ENCODE results near the gene LRRIQ1. TPM values are rescaled to one million over a fixed set of nuclear protein-coding genes. Genes with fewer than 3 reads are reported as not detected.

Gene LRRIQ1
- total and polyA plus RNA-seq, 2 experiments from 2014 or later = 1.4 to 4.0 TPM

DNA sequence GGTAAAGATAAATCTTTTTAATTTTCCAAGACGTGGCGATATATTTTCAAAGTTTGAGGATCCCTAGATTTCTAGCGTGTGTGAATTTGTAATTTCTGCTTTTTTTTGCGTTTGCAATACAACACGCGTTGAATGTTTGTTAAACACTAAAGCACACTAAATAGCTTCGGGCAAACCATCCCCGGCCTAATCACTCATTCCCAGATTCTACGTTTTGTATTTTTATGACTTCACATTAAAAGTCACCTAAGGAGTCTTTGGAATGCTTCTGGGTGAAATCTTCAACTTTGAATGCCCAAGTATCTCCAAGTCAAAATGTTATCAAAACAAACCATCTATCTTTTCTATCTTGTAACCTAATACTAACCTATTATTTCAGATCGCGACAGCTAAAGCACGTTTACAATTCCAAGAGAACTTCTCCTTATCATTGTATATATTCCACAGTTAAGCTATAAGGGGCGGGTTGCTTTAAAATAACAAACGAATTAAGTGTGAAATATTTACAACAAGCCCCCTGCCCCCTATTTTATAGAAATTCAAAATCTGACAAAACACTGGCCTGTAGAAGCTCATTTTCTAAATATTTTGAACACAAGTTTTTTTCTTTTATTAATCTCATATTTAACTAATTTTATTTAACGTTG lies 245.0 kb downstream of the LRRIQ1 start:
- Mint-ChIP-seq H3K27ac (peak overlapping the region; percentile 94), H3K9me3 (no peaks in the 10 kb centered on the region), H3K4me1 (peaks cover 25% of the 10 kb centered on the region), H3K4me3 (peak overlapping the region; percentile 97), H3K27me3 (ENCODE audit: insufficient read depth, low read depth, poor library complexity) (peaks cover 52% of the 10 kb centered on the region), H3K36me3 (ENCODE audit: low read depth) (no peaks in the 10 kb centered on the region)
- H4K20me1 ChIP-seq (replicated peaks; ENCODE audit: insufficient read depth) = peaks cover 5% of the 10 kb centered on the region; the same call in 1 of the 2 replicates
- peaks cover 38% of the 10 kb centered on the region for H3K4me1 ChIP-seq (ENCODE audit: insufficient read depth)
- TF ChIP-seq POLR2AphosphoS5 (IDR thresholded peaks at IDR 0.05; ENCODE audit: low read depth) (no peak), CREB1 (CRISPR knock-in tag; IDR thresholded peaks at IDR 0.05; ENCODE audit: low read depth) (no peak), ZNF114 (CRISPR knock-in tag; IDR thresholded peaks at IDR 0.05) (no peak), STAT1 (IDR thresholded peaks at IDR 0.05; ENCODE audit: unreplicated experiment) (no peak), NANOG (IDR thresholded peaks at IDR 0.05; ENCODE audit: borderline replicate concordance) (no peak)
- TF ChIP-seq, protein P1, sequence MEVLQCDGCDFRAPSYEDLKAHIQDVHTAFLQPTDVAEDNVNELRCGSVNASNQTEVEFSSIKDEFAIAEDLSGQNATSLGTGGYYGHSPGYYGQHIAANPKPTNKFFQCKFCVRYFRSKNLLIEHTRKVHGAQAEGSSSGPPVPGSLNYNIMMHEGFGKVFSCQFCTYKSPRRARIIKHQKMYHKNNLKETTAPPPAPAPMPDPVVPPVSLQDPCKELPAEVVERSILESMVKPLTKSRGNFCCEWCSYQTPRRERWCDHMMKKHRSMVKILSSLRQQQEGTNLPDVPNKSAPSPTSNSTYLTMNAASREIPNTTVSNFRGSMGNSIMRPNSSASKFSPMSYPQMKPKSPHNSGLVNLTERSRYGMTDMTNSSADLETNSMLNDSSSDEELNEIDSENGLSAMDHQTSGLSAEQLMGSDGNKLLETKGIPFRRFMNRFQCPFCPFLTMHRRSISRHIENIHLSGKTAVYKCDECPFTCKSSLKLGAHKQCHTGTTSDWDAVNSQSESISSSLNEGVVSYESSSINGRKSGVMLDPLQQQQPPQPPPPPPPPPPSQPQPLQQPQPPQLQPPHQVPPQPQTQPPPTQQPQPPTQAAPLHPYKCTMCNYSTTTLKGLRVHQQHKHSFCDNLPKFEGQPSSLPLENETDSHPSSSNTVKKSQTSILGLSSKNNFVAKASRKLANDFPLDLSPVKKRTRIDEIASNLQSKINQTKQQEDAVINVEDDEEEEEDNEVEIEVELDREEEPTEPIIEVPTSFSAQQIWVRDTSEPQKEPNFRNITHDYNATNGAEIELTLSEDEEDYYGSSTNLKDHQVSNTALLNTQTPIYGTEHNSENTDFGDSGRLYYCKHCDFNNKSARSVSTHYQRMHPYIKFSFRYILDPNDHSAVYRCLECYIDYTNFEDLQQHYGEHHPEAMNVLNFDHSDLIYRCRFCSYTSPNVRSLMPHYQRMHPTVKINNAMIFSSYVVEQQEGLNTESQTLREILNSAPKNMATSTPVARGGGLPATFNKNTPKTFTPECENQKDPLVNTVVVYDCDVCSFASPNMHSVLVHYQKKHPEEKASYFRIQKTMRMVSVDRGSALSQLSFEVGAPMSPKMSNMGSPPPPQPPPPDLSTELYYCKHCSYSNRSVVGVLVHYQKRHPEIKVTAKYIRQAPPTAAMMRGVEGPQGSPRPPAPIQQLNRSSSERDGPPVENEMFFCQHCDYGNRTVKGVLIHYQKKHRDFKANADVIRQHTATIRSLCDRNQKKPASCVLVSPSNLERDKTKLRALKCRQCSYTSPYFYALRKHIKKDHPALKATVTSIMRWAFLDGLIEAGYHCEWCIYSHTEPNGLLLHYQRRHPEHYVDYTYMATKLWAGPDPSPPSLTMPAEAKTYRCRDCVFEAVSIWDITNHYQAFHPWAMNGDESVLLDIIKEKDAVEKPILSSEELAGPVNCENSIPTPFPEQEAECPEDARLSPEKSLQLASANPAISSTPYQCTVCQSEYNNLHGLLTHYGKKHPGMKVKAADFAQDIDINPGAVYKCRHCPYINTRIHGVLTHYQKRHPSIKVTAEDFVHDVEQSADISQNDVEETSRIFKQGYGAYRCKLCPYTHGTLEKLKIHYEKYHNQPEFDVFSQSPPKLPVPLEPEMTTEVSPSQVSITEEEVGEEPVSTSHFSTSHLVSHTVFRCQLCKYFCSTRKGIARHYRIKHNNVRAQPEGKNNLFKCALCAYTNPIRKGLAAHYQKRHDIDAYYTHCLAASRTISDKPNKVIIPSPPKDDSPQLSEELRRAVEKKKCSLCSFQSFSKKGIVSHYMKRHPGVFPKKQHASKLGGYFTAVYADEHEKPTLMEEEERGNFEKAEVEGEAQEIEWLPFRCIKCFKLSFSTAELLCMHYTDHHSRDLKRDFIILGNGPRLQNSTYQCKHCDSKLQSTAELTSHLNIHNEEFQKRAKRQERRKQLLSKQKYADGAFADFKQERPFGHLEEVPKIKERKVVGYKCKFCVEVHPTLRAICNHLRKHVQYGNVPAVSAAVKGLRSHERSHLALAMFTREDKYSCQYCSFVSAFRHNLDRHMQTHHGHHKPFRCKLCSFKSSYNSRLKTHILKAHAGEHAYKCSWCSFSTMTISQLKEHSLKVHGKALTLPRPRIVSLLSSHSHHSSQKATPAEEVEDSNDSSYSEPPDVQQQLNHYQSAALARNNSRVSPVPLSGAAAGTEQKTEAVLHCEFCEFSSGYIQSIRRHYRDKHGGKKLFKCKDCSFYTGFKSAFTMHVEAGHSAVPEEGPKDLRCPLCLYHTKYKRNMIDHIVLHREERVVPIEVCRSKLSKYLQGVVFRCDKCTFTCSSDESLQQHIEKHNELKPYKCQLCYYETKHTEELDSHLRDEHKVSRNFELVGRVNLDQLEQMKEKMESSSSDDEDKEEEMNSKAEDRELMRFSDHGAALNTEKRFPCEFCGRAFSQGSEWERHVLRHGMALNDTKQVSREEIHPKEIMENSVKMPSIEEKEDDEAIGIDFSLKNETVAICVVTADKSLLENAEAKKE (CRISPR knock-in tag; IDR thresholded peaks at IDR 0.05) = no peak
- TF ChIP-seq, protein P2, sequence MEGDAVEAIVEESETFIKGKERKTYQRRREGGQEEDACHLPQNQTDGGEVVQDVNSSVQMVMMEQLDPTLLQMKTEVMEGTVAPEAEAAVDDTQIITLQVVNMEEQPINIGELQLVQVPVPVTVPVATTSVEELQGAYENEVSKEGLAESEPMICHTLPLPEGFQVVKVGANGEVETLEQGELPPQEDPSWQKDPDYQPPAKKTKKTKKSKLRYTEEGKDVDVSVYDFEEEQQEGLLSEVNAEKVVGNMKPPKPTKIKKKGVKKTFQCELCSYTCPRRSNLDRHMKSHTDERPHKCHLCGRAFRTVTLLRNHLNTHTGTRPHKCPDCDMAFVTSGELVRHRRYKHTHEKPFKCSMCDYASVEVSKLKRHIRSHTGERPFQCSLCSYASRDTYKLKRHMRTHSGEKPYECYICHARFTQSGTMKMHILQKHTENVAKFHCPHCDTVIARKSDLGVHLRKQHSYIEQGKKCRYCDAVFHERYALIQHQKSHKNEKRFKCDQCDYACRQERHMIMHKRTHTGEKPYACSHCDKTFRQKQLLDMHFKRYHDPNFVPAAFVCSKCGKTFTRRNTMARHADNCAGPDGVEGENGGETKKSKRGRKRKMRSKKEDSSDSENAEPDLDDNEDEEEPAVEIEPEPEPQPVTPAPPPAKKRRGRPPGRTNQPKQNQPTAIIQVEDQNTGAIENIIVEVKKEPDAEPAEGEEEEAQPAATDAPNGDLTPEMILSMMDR (conservative IDR thresholded peaks at IDR 0.05; ENCODE audit: low read depth in 2 of 2) = no peak
- H3K9me2 ChIP-seq (ENCODE audit: insufficient read depth) = no peaks in the 10 kb centered on the region
- peak overlapping the region; percentile 86 for H3K4me3 ChIP-seq
- H3K4me2 ChIP-seq = peak overlapping the region; percentile 83
- peak overlapping the region; percentile 67 for H2AFZ ChIP-seq
- ATAC-seq (no peak), DNase-seq (ENCODE audit: low spot score) (peak; percentile 6)
- peak overlapping the region; percentile 5; the same call in 1 of the 2 replicates for H3K27ac ChIP-seq (ENCODE audit: low read depth)
- H3K27me3 ChIP-seq (ENCODE audit: insufficient read depth) = peaks cover 58% of the 10 kb centered on the region
- no peaks in the 10 kb centered on the region for H3K36me3 ChIP-seq (ENCODE audit: insufficient read depth)
- H3K79me2 ChIP-seq (replicated peaks; ENCODE audit: insufficient read depth) = no peaks in the 10 kb centered on the region
- H3F3A ChIP-seq (replicated peaks; ENCODE audit: low read depth) = no peaks in the 10 kb centered on the region

Measured in GM23338 (cell line).